Trophoblast cell (in vitro differentiated cells and primary cell): Measurements from ENCODE around the gene DSE.

ENCODE experiments used
- DNase-seq, 2 donors: peaks; one replicate each; pipeline ENCODE4 v3.0.0-alpha.2; 2016
- H2AFZ ChIP-seq: 2 replicates; pipeline ENCODE4 v1.6.1; 2013; ENCODE audit warnings: low read length, moderate library complexity, mild to moderate bottlenecking; ENCODE audit not compliant: insufficient read depth, poor library complexity
- H2AK5ac ChIP-seq: 2 replicates; pipeline ENCODE4 v1.6.1; 2013; ENCODE audit warnings: mild to moderate bottlenecking, low read length
- H2BK120ac ChIP-seq: 2 replicates; pipeline ENCODE4 v1.6.1; 2013; ENCODE audit warnings: low read length, mild to moderate bottlenecking, moderate library complexity; ENCODE audit not compliant: insufficient read depth, poor library complexity
- H2BK12ac ChIP-seq: 2 replicates; pipeline ENCODE4 v1.6.1; 2013; ENCODE audit warnings: mild to moderate bottlenecking, low read length, moderate library complexity
- H2BK5ac ChIP-seq: 2 replicates; pipeline ENCODE4 v1.6.1; 2013; ENCODE audit warnings: low read length, low read depth, moderate library complexity, mild to moderate bottlenecking; ENCODE audit not compliant: poor library complexity
- H3K14ac ChIP-seq: 2 replicates; pipeline ENCODE4 v1.6.1; 2013; ENCODE audit warnings: mild to moderate bottlenecking, low read length
- H3K18ac ChIP-seq: 2 replicates; pipeline ENCODE4 v1.6.1; 2013; ENCODE audit warnings: mild to moderate bottlenecking, low read length
- H3K23ac ChIP-seq: 2 replicates; pipeline ENCODE4 v1.6.1; 2013; ENCODE audit warnings: low read length
- H3K27ac ChIP-seq: 2 replicates; pipeline ENCODE4 v1.5.1; 2013; ENCODE audit warnings: low read depth, mild to moderate bottlenecking, inconsistent platforms, low read length, moderate library complexity
- H3K27me3 ChIP-seq: 2 replicates; pipeline ENCODE4 v1.6.1; 2013; ENCODE audit warnings: inconsistent platforms, mild to moderate bottlenecking, low read length, moderate library complexity; ENCODE audit not compliant: insufficient read depth
- H3K36me3 ChIP-seq, 2 experiments: 1 replicate in 1 of 2; 2 replicates in 1 of 2; pipeline ENCODE4 v1.6.1; 2013; ENCODE audit warnings: low read length in 2 of 2, mild to moderate bottlenecking in 2 of 2, moderate library complexity in 1 of 2; ENCODE audit not compliant: insufficient read depth in 2 of 2, control insufficient read depth in 1 of 2
- H3K4ac ChIP-seq: 2 replicates; pipeline ENCODE4 v1.6.1; 2013; ENCODE audit warnings: low read depth, mild to moderate bottlenecking, low read length, moderate library complexity
- H3K4me1 ChIP-seq, 2 experiments: 1 replicate in 1 of 2; 2 replicates in 1 of 2; pipeline ENCODE4 v1.6.1; 2013; ENCODE audit warnings: low read length in 2 of 2, mild to moderate bottlenecking in 2 of 2, moderate library complexity in 1 of 2; ENCODE audit not compliant: insufficient read depth in 2 of 2, control insufficient read depth in 1 of 2
- H3K4me2 ChIP-seq: 2 replicates; pipeline ENCODE4 v1.6.1; 2013; ENCODE audit warnings: inconsistent platforms, mild to moderate bottlenecking, low read length, moderate library complexity
- H3K4me3 ChIP-seq: 2 replicates; pipeline ENCODE4 v1.5.1; 2013; ENCODE audit warnings: mild to moderate bottlenecking, low read depth, low read length, inconsistent platforms
- H3K79me1 ChIP-seq: one replicate; pipeline ENCODE4 v1.6.1; 2013; ENCODE audit warnings: low read length
- H3K79me2 ChIP-seq: 2 replicates; pipeline ENCODE4 v1.6.1; 2013; ENCODE audit warnings: low read length, mild to moderate bottlenecking; ENCODE audit not compliant: control insufficient read depth, insufficient read depth, poor library complexity
- H3K9ac ChIP-seq: 2 replicates; pipeline ENCODE4 v1.6.1; 2013; ENCODE audit warnings: mild to moderate bottlenecking, low read length
- H3K9me3 ChIP-seq: 2 replicates; pipeline ENCODE4 v1.6.1; 2013; ENCODE audit warnings: low read depth, mild to moderate bottlenecking, control low read depth, inconsistent platforms, low read length; ENCODE audit not compliant: insufficient read depth
- H4K12ac ChIP-seq: 2 replicates; pipeline ENCODE4 v1.6.1; 2013; ENCODE audit warnings: low read depth, mild to moderate bottlenecking, low read length, moderate library complexity
- H4K8ac ChIP-seq: 2 replicates; pipeline ENCODE4 v1.6.1; 2013; ENCODE audit warnings: low read depth, mild to moderate bottlenecking, low read length, moderate library complexity
- H4K91ac ChIP-seq: one replicate; pipeline ENCODE4 v1.6.1; 2013; ENCODE audit warnings: low read depth, mild to moderate bottlenecking, low read length, moderate library complexity
- WGBS: extraction: QIAGEN DNeasy Blood & Tissue Kit; methylation state at CpG from one replicate; pipeline ENCODE4 v1.1.7; 2013; ENCODE audit warnings: missing lambda C conversion rate; ENCODE audit not compliant: insufficient read length, insufficient coverage; ENCODE audit errors: extremely low coverage; 5-methylcytosine and 5-hydroxymethylcytosine counted together

Gene DSE

DNA sequence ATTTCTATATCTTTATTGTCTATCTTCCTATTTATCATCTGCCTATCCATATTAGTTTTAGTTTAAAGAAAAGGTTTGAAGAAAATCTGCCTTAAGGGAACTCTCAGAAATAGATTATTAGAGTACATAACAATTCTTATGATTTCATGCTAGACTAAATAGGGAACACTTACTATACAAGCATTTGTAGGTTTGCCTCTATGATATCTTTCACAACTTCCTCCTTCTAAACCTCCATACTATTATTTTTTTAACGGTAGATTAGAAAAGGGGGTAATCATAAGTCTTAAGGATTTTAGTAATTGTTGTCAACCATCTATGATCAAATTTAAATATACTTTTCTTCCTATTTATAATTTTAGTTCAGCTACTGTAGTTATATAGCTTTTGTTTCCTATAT lies 11.6 kb upstream of the DSE start:
- Histone ChIP-seq H3K4me3 (no peak overlapping the region), H3K23ac (no peak overlapping the region), H2BK5ac (no peak overlapping the region), H3K9me3 (no peaks in the 10 kb centered on the region), H4K91ac (no peak overlapping the region), H2BK12ac (no peak overlapping the region), H4K8ac (no peak overlapping the region), H2AFZ (no peak overlapping the region), H3K14ac (no peak overlapping the region), H3K4ac (no peak overlapping the region), H3K36me3 (no peaks in the 10 kb centered on the region), H2AK5ac (no peak overlapping the region), H3K27ac (no peak overlapping the region), H3K79me2 (no peaks in the 10 kb centered on the region), H3K9ac (no peak overlapping the region), H3K18ac (no peak overlapping the region), H3K79me1 (no peaks in the 10 kb centered on the region), H3K4me2 (no peak overlapping the region), H3K27me3 (no peaks in the 10 kb centered on the region), H3K4me1 (no peaks in the 10 kb centered on the region), H2BK120ac (no peak overlapping the region), H4K12ac (no peak overlapping the region)
- WGBS, result no CpG with 5 or more reads among the region's 1 CpG
- DNase-seq, result no peak

- Histone ChIP-seq H2BK5ac (no peak overlapping the region), H3K79me1 (no peaks in the 10 kb centered on the region), H3K9me3 (no peaks in the 10 kb centered on the region), H3K36me3 (no peaks in the 10 kb centered on the region), H2AFZ (no peak overlapping the region), H3K14ac (no peak overlapping the region), H2BK12ac (no peak overlapping the region), H3K4me3 (no peak overlapping the region), H3K79me2 (no peaks in the 10 kb centered on the region), H3K4me1 (no peaks in the 10 kb centered on the region), H3K23ac (no peak overlapping the region), H3K4me2 (no peak overlapping the region), H4K8ac (no peak overlapping the region), H2AK5ac (no peak overlapping the region), H3K27me3 (no peaks in the 10 kb centered on the region), H4K12ac (no peak overlapping the region), H3K9ac (no peak overlapping the region), H3K27ac (no peak overlapping the region), H3K4ac (no peak overlapping the region), H3K18ac (no peak overlapping the region), H2BK120ac (no peak overlapping the region), H4K91ac (no peak overlapping the region)
- no CpG with 5 or more reads among the region's 2 CpGs for WGBS
- DNase-seq, result no peak
Observed at GRCh38 chr6:116359835-116360234, 10.9 kb upstream of the DSE start.

DNA sequence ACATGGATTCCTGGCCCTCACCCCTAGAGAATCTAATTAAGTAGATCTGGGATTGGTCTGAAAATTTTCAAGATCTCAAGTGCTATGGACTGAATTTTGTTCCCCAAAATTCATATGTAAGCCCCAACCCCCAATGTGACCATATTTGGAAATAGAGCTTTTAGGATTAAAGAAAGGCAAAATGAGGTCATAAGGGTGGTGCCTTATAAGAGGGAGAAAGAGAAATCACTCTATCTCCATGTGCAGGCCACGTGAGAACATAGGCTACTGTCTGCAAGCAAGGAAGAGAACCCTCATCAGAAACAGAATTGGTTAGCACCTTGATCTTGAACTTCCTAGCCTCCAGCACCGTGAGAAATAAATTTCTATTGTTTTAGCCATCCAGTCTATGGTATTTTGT lies 8.5 kb upstream of the DSE start:
- Histone ChIP-seq H3K36me3 (no peaks in the 10 kb centered on the region), H3K4me3 (no peak overlapping the region), H3K79me1 (no peaks in the 10 kb centered on the region), H3K9me3 (no peaks in the 10 kb centered on the region), H4K12ac (no peak overlapping the region), H3K18ac (no peak overlapping the region), H2BK12ac (no peak overlapping the region), H3K4me2 (no peak overlapping the region), H3K4ac (no peak overlapping the region), H3K9ac (no peak overlapping the region), H2BK5ac (no peak overlapping the region), H2BK120ac (no peak overlapping the region), H4K8ac (no peak overlapping the region), H3K27me3 (no peaks in the 10 kb centered on the region), H3K23ac (no peak overlapping the region), H3K79me2 (no peaks in the 10 kb centered on the region), H2AFZ (no peak overlapping the region), H4K91ac (no peak overlapping the region), H3K14ac (no peak overlapping the region), H3K27ac (no peak overlapping the region), H3K4me1 (no peaks in the 10 kb centered on the region), H2AK5ac (no peak overlapping the region)
- DNase-seq, result peak in 1 of 2 donors; percentile 27
- no CpG with 5 or more reads among the region's 2 CpGs for WGBS

DNA sequence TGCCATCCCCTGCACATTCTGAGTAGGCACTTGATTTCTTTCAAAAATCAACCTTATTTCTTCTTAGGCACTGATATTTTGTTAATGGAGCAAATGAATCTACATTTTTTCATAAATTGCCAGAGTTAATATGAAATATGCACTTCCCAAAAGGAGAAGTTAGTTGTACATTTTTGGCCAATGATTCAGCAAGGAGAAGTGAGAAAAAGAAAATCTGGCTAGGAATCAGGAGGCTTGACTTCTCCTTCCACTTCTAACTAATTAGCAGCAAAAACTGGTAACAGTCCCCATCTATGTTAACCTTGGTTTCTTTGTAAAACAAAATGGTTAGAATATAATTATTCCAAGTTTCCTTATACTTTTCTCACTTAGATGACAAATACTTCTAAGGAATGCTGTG lies 7.0 kb upstream of the DSE start:
- Histone ChIP-seq H3K79me1 (no peaks in the 10 kb centered on the region), H4K12ac (no peak overlapping the region), H3K79me2 (no peaks in the 10 kb centered on the region), H4K91ac (no peak overlapping the region), H2BK5ac (no peak overlapping the region), H2BK12ac (no peak overlapping the region), H3K23ac (no peak overlapping the region), H3K18ac (no peak overlapping the region), H3K4ac (no peak overlapping the region), H3K36me3 (no peaks in the 10 kb centered on the region), H3K4me1 (no peaks in the 10 kb centered on the region), H2AK5ac (no peak overlapping the region), H3K14ac (no peak overlapping the region), H3K4me3 (no peak overlapping the region), H3K27me3 (no peaks in the 10 kb centered on the region), H3K9ac (no peak overlapping the region), H3K4me2 (no peak overlapping the region), H3K27ac (no peak overlapping the region), H2AFZ (no peak overlapping the region), H4K8ac (no peak overlapping the region), H2BK120ac (no peak overlapping the region), H3K9me3 (no peaks in the 10 kb centered on the region)
- peak in 1 of 2 donors; percentile 62 for DNase-seq
